Heart right ventricle (tissue), 16 donors: ENCODE data around the gene BABAM2. TPM values are rescaled to one million over a fixed set of nuclear protein-coding genes. Genes with fewer than 3 reads are reported as not detected.
"Not testable (repeated sequence)": the region's sequence is repeated elsewhere in the genome, so short reads cannot be mapped to it uniquely, and the experiment has no call there.

Experiments used
- ATAC-seq, 8 donors: fragments of 200-7000 bp; cut with Tn5 transposase; one replicate each; pipeline ENCODE4 v1.9.1; 2020; ENCODE audit warnings: mild to moderate bottlenecking in 8 of 8, moderate library complexity in 8 of 8, moderate number of reproducible peaks in 1 of 8
- DNase-seq, 2 donors: peaks; one replicate each; pipeline ENCODE4 v3.0.0-alpha.2; 2020
- H3K27ac ChIP-seq, 10 donors: fragments of 200-600 bp; sonication (generic) in 2 of 10; one replicate each; pipeline versions ENCODE4 v1.5.0 to v1.8.0; 2020 to 2022; ENCODE audit warnings: mild to moderate bottlenecking in 3 of 10
- H3K27me3 ChIP-seq, 7 donors: fragments of 200-600 bp; one replicate each; pipeline ENCODE4 v1.8.0; 2021 to 2022; ENCODE audit warnings: mild to moderate bottlenecking in 2 of 7
- H3K36me3 ChIP-seq, 9 donors: fragments of 200-600 bp; sonication (generic) in 1 of 9; one replicate each; pipeline versions ENCODE4 v1.5.0 to v1.8.0; 2020 to 2022; ENCODE audit warnings: mild to moderate bottlenecking in 2 of 9
- H3K4me1 ChIP-seq, 9 donors: fragments of 200-600 bp; sonication (generic) in 1 of 9; one replicate each; pipeline versions ENCODE4 v1.5.0 to v1.8.0; 2020 to 2022; ENCODE audit warnings: mild to moderate bottlenecking in 4 of 9
- H3K4me3 ChIP-seq, 10 donors: fragments of 200-600 bp; sonication (generic) in 2 of 10; one replicate each; pipeline versions ENCODE4 v1.5.0 to v1.8.0; 2020 to 2022; ENCODE audit warnings: mild to moderate bottlenecking in 7 of 10, moderate library complexity in 2 of 10
- H3K9me3 ChIP-seq, 11 donors: fragments of 200-600 bp in 10 of 11; sonication (generic) in 2 of 11; one replicate each; pipeline versions ENCODE4 v1.5.0 to v1.8.0; 2013 to 2022; ENCODE audit warnings: mild to moderate bottlenecking in 2 of 11, control low read depth in 1 of 11, moderate library complexity in 1 of 11
- CTCF ChIP-seq, 9 donors: fragments of 200-600 bp; sonication (generic) in 2 of 9; IDR thresholded peaks; one replicate each; pipeline versions ENCODE4 v1.5.0 to v1.8.0; 2021 to 2022; ENCODE audit warnings: antibody characterized with exemption in 9 of 9, mild to moderate bottlenecking in 5 of 9, moderate library complexity in 1 of 9
- WGBS, 2 donors: extraction: QIAGEN DNeasy Blood & Tissue Kit; methylation state at CpG; one replicate each; pipeline ENCODE4 v1.1.7; 2013; ENCODE audit warnings: inconsistent platforms in 1 of 2; 5-methylcytosine and 5-hydroxymethylcytosine counted together
- intact Hi-C, 10 donors: fragments of 100-400 bp; cut with DNase I; formaldehyde crosslinking; loops; one replicate each; pipeline versions ENCODE4 v1.11.1 to v1.14.2; 2022
- polyA plus RNA-seq, 2 donors: library from polyadenylated mRNA; stranded (reverse); fragments of 200-250 nt; gene quantifications; one replicate each; pipeline ENCODE4 v1.2.3, GENCODE V29; 2013
- total RNA-seq, 10 donors: library from RNA; stranded (reverse); fragmentation: NEBNext Ultra II Directional in 3 of 10; extraction: Animal tissue kit (Norgen Biotek cat#: 25700) in 3 of 10; gene quantifications; one replicate each; pipeline versions ENCODE4 v1.2.1 to v1.2.4, GENCODE V29; 2021 to 2023
- donor health status: Arrhythmogenic right ventricular cardiomyopathy.
- donor health status: ischemic (EF 13 %, LVEDD 7.1; RV severe dilation, severe dysfunction).
- donor health status: healthy with polysubstance abuse.
- donor health status: DM: no; HTN: yes; CAD: no.
- donor health status: DM: no; HTN: no; CAD: no.
- donor health status: ischemic (EF 25% LVEDD 6.9; RV normal size, moderate dysfunction).
- donor health status: ischemic (EF 25% LVEDD 5.7; RV mildly dilated, moderate dysfunction).
- donor health status: healthy.
- donor health status: DM: yes; HTN: yes; CAD: no.
- donor health status: Ischemic cardiomyopathy.
- donor health status: ischemic (EF 35%, LVEDD 5.7; RV mildly dilated, moderate dysfunction).
- donor health status: nonischemic (EF 11% LVEDD 7.7; RV severe dilation, severe dysfunction).
- donor health status: DM: yes; HTN: yes; CAD: no.
- donor health status: PGD.
- donor health status: ischemic (EF 29% LVEDD 5.4; RV normal size, mild dysfunction).
- donor health status: nonischemic (EF 23%, LVEDD 6.1; RV moderate dilation, normal function).

The BABAM2 gene
- total and polyA plus RNA-seq, 12 donors = 13.3 to 83.4 (median 65.9) TPM

GRCh38 chr2:28004086-28004485 lies 113.6 kb downstream of the BABAM2 start:
- H3K27ac ChIP-seq = no peak overlapping the region
- intact Hi-C loops = no loop called here
- no peak for TF ChIP-seq CTCF (IDR thresholded peaks at IDR 0.05)
- ATAC-seq = no peak
- peaks cover 0 to 7% (median 0%) of the 10 kb centered on the region in 11 donors for H3K9me3 ChIP-seq
- H3K4me1 ChIP-seq = peaks cover 0 to 22% (median 7%) of the 10 kb centered on the region in 9 donors
- no peak for DNase-seq
- H3K36me3 ChIP-seq = no peaks in the 10 kb centered on the region
- 33 to 39% methylated on average over 2 of the region's 2 CpGs for WGBS, 2 donors
- H3K4me3 ChIP-seq = no peak overlapping the region
- H3K27me3 ChIP-seq = no peaks in the 10 kb centered on the region

- DNase-seq (peak in 1 of 2 donors; percentile 14), ATAC-seq (peak in 6 of 8 donors; percentile 31 to 97 (median 74))
- intact Hi-C loops = no loop called here
- peaks cover 0 to 42% (median 20%) of the 10 kb centered on the region in 9 donors for H3K4me1 ChIP-seq
- no peak for TF ChIP-seq CTCF (IDR thresholded peaks at IDR 0.05)
- H3K27ac ChIP-seq = peak overlapping the region in 1 of 10 donors; percentile 37
- H3K27me3 ChIP-seq = no peaks in the 10 kb centered on the region
- no peaks in the 10 kb centered on the region for H3K36me3 ChIP-seq
- H3K4me3 ChIP-seq = no peak overlapping the region
- no peaks in the 10 kb centered on the region for H3K9me3 ChIP-seq
Observed at GRCh38 chr2:28009732-28010131, 119.2 kb downstream of the BABAM2 start.

GRCh38 chr2:28011322-28011737 lies 120.8 kb downstream of the BABAM2 start:
- H3K4me1 ChIP-seq = peaks cover 0 to 38% (median 20%) of the 10 kb centered on the region in 9 donors
- ATAC-seq = no peak
- no peaks in the 10 kb centered on the region for H3K9me3 ChIP-seq
- H3K36me3 ChIP-seq = no peaks in the 10 kb centered on the region
- DNase-seq = no peak
- no peaks in the 10 kb centered on the region for H3K27me3 ChIP-seq
- TF ChIP-seq CTCF (IDR thresholded peaks at IDR 0.05) = no peak
- 93 to 94% methylated on average over 3 of the region's 3 CpGs for WGBS, 2 donors
- intact Hi-C loops = no loop called here
- no peak overlapping the region for H3K4me3 ChIP-seq
- H3K27ac ChIP-seq = no peak overlapping the region

- H3K27me3 ChIP-seq, DNase-seq, intact Hi-C loops, H3K4me1 ChIP-seq, H3K9me3 ChIP-seq, H3K36me3 ChIP-seq, ATAC-seq, H3K27ac ChIP-seq, H3K4me3 ChIP-seq: not testable (repeated sequence)
- WGBS, 2 donors = 98% methylated on average over 2 of the region's 2 CpGs
Observed at GRCh38 chr2:28018474-28018873, 127.9 kb downstream of the BABAM2 start.

GRCh38 chr2:28019521-28019920 lies 129.0 kb downstream of the BABAM2 start:
- H3K27me3 ChIP-seq, intact Hi-C loops, H3K36me3 ChIP-seq, H3K27ac ChIP-seq, H3K4me3 ChIP-seq, DNase-seq, H3K9me3 ChIP-seq, H3K4me1 ChIP-seq, ATAC-seq: not testable (repeated sequence)
- WGBS, 2 donors = 89 to 97% methylated on average over 2 of the region's 2 CpGs
